GM18861 (cell line): Measurements from ENCODE around the gene MAST3.

Experiments
- ATAC-seq: cut with Tn5 transposase; IDR thresholded peaks from one replicate; pipeline ENCODE4 v1.9.1; 2021; ENCODE audit not compliant: unreplicated experiment

The MAST3 gene

DNA sequence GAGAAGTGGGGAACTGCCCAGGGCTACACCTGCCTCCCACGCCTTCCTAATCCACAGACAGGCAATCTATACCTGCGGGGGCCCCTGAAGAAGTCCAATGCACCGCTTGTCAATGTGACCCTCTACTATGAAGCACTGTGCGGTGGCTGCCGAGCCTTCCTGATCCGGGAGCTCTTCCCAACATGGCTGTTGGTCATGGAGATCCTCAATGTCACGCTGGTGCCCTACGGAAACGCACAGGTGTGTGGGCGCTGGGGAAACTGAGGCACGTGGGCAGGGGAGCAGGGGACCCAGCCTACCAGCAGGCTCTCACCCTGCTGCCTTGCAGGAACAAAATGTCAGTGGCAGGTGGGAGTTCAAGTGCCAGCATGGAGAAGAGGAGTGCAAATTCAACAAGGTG is 77.4 kb downstream of the MAST3 start:
- no peak for ATAC-seq

GRCh38 chr19:18176367-18177310 is 79.1 kb downstream of the MAST3 start:
- no peak for ATAC-seq

DNA sequence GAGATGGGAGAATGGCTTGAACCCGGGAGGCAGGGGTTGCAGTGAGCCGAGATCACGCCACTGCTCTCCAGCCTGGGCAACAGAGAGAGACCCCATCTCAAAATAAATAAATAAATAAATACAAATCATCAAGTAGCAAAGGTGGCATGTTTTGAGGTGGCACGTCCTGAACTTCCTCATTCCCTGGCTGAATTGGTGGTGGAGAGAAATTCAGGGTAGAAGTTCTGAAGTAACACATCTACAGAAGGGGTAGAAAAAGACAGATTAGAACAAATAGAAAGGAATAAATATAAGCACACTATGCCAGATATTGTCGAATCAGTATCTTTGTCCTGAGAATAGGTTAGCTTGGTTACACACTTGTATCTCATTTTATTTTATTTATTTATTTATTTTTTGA is 82.4 kb downstream of the MAST3 start:
- ATAC-seq = no peak

GRCh38 chr19:18183529-18183928 is 86.0 kb downstream of the MAST3 start:
- no peak for ATAC-seq

- no peak for ATAC-seq
Observed at GRCh38 chr19:18185538-18185937, 88.0 kb downstream of the MAST3 start.

GRCh38 chr19:18190278-18190677 is 92.7 kb downstream of the MAST3 start:
- no peak for ATAC-seq

DNA sequence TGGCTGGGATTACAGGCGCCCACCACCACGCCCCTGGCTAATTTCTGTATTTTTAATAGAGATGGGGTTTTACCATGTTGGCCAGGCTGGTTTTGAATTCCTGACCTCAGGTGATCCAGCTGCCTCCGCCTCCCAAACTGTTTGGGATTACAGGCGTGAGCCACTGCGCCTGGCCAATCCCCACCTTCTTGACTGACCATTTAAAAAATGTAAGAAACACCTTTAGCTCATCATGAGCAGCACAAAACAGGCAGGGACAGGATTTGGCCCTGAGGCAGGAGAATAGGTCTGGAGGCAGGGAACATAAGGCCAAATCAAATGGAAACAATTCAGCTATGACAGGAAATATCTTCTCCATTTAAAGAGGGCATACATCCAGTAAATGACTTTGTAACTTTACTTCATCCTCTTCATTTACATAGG is 94.1 kb downstream of the MAST3 start:
- ATAC-seq = no peak

- ATAC-seq = peak; percentile 69
Observed at GRCh38 chr19:18192673-18193387, 95.3 kb downstream of the MAST3 start, which contains the start of gene MPV17L2. TSS of gene MPV17L2 (plus strand) at chr19:18193218. CDS start at chr19:18193282, 64 bp downstream.

DNA sequence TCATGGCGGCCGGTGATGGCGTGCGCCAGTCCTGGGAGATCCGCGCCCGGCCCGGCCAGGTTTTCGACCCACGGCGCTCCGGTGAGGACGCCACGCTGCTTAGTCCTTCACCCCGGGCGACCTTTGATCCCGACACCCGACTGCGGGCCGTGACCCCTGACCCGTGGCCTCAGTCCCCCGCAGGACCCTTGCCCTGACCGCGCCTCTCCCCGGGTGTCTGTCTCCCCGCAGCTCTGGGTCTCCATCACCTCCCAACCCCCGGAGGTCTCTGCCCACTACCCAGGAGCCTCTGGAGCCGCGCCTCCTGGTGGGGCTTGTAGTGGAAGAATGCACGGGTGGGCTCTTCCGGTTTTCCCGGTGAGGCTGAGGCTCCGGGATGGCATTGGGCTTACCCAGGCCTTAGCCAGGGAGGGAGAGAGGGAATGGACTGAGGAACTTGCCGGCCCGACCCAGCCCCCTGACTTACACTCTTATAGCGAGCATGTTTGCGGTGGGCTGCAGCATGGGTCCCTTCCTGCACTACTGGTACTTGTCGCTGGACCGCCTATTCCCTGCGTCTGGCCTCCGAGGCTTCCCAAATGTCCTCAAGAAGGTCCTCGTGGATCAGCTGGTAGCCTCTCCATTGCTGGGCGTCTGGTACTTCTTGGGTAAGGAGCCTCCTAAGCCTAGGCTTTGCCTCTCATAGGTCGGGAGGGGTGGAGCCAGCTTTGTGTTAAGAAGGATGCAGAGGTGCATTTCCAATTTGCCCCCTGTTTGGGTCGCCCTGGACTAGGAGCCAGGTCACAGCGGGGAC is 96.0 kb downstream of the MAST3 start:
- ATAC-seq = no peak

DNA sequence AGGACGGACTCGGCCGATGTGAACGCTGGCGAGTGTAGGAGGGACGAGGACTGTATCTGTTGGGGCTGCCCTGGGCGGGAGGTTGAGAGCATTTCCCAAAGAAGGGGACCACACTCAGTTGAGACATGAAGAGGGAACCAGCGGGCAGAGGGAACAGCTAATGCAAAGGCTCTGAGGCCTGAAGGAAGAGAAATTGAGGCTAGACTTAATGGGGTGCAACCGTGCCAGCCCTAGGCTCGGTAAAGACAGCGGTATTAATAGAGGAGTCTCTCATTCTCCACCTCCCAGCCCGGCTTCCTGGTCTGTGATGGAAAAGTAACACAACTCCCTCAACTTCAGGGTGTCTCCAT is 96.6 kb downstream of the MAST3 start:
- no peak for ATAC-seq

- ATAC-seq = no peak
Observed at GRCh38 chr19:18194554-18195238, 97.1 kb downstream of the MAST3 start.

DNA sequence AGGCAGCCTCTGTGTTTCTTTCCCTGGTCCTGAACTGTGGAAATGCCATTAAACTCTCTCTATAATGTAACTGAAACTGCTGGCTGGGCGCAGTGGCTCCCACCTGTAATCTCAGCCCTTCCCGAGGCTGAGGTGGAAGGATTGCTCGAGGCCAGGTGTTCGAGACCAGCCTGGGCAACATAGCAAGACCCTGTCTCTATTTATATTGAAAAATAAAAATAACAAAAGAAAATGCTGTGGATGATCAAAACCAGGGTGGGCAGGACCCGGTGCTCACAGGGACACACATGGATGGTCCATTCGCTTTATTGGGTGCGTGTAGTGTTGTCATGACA is 98.9 kb downstream of the MAST3 start:
- ATAC-seq = no peak

GRCh38 chr19:18197306-18197705 is 99.7 kb downstream of the MAST3 start:
- no peak for ATAC-seq

GRCh38 chr19:18197941-18198340 is 100.4 kb downstream of the MAST3 start:
- ATAC-seq = no peak

- ATAC-seq = no peak
Observed at GRCh38 chr19:18198374-18198773, 100.8 kb downstream of the MAST3 start.
